GM21381 (cell line): ENCODE measurements around the gene PDE5A.

Experiments
- ATAC-seq: cut with Tn5 transposase; IDR thresholded peaks from one replicate; pipeline ENCODE4 v1.9.1; 2021; ENCODE audit warnings: mild to moderate bottlenecking, moderate library complexity; ENCODE audit not compliant: unreplicated experiment

PDE5A gene

GRCh38 chr4:119525005-119525749, 103.4 kb downstream of the PDE5A start:
- ATAC-seq: no peak

GRCh38 chr4:119523399-119523798, 105.2 kb downstream of the PDE5A start:
- no peak for ATAC-seq

GRCh38 chr4:119521268-119521667, 107.3 kb downstream of the PDE5A start:
- no peak for ATAC-seq

- no peak for ATAC-seq
Measured at GRCh38 chr4:119518915-119519410, 109.6 kb downstream of the PDE5A start.

GRCh38 chr4:119518230-119518892, 110.2 kb downstream of the PDE5A start:
- ATAC-seq: no peak

- ATAC-seq: no peak
Measured at GRCh38 chr4:119517361-119518229, 111.0 kb downstream of the PDE5A start.

- no peak for ATAC-seq
Measured at GRCh38 chr4:119512398-119512797, 116.2 kb downstream of the PDE5A start.

- ATAC-seq: no peak
Measured at GRCh38 chr4:119510395-119511149, 118.0 kb downstream of the PDE5A start.

GRCh38 chr4:119508281-119508680, 120.3 kb downstream of the PDE5A start:
- no peak for ATAC-seq

- ATAC-seq: no peak
Measured at GRCh38 chr4:119506806-119507205, 121.8 kb downstream of the PDE5A start.

- ATAC-seq: no peak
Measured at GRCh38 chr4:119504616-119505015, 124.0 kb downstream of the PDE5A start.

GRCh38 chr4:119501740-119502139, 126.9 kb downstream of the PDE5A start:
- ATAC-seq: no peak

- no peak for ATAC-seq
Measured at GRCh38 chr4:119498527-119498926, 130.1 kb downstream of the PDE5A start.

GRCh38 chr4:119493886-119494285, 134.7 kb downstream of the PDE5A start:
- no peak for ATAC-seq

GRCh38 chr4:119493419-119493818, 135.2 kb downstream of the PDE5A start:
- no peak for ATAC-seq

GRCh38 chr4:119490335-119490734, 138.3 kb downstream of the PDE5A start:
- ATAC-seq: no peak

GRCh38 chr4:119489305-119489704, 139.3 kb downstream of the PDE5A start:
- no peak for ATAC-seq

GRCh38 chr4:119480331-119480730, 148.3 kb downstream of the PDE5A start:
- no peak for ATAC-seq

GRCh38 chr4:119479835-119480234, 148.8 kb downstream of the PDE5A start:
- no peak for ATAC-seq

- no peak for ATAC-seq
Measured at GRCh38 chr4:119479180-119479808, 149.3 kb downstream of the PDE5A start.
